Islet of Langerhans (tissue), 1 donor: ENCODE measurements around the gene RASSF4.

Experiments used
- FAIRE-seq: peaks from one replicate; lab custom pipeline; 2011; peaks lifted over from hg19 to GRCh38; lab: Jason Lieb, UNC

Gene RASSF4

GRCh38 chr10:44976352-44977198 lies 17.0 kb downstream of the RASSF4 start:
- FAIRE-seq: no peak

- no peak for FAIRE-seq
These were observed 17.9 kb downstream of the RASSF4 start for GRCh38 chr10:44977287-44978212.

- FAIRE-seq: no peak
These were observed 18.6 kb downstream of the RASSF4 start for GRCh38 chr10:44978213-44978569.

- FAIRE-seq: peak; percentile 93
These were observed 19.1 kb downstream of the RASSF4 start, which contains the start of gene DEPP1 for GRCh38 chr10:44978570-44979280. DEPP1 (minus strand) TSS chr10:44978809; CDS start chr10:44978030, 779 bp downstream.

- no peak for FAIRE-seq
These were observed 19.9 kb downstream of the RASSF4 start for GRCh38 chr10:44979281-44980191.

- FAIRE-seq: no peak
These were observed 20.9 kb downstream of the RASSF4 start for GRCh38 chr10:44980309-44981171.

GRCh38 chr10:44981172-44982113 lies 21.8 kb downstream of the RASSF4 start:
- peak; percentile 86 for FAIRE-seq

GRCh38 chr10:44982114-44982460 lies 22.5 kb downstream of the RASSF4 start:
- FAIRE-seq: no peak

GRCh38 chr10:44982496-44982895 lies 22.9 kb downstream of the RASSF4 start:
- FAIRE-seq: no peak

- FAIRE-seq: no peak
These were observed 23.7 kb downstream of the RASSF4 start for GRCh38 chr10:44983066-44983894.

GRCh38 chr10:44983895-44984278 lies 24.3 kb downstream of the RASSF4 start:
- no peak for FAIRE-seq

GRCh38 chr10:44984671-44985101 lies 25.1 kb downstream of the RASSF4 start:
- FAIRE-seq: no peak

GRCh38 chr10:44985175-44985681 lies 25.6 kb downstream of the RASSF4 start:
- FAIRE-seq: no peak

GRCh38 chr10:44986179-44986578 lies 26.6 kb downstream of the RASSF4 start:
- FAIRE-seq: no peak

- no peak for FAIRE-seq
These were observed 27.1 kb downstream of the RASSF4 start for GRCh38 chr10:44986670-44987069.

GRCh38 chr10:44988957-44989585 lies 29.5 kb downstream of the RASSF4 start:
- no peak for FAIRE-seq

- FAIRE-seq: no peak
These were observed 30.1 kb downstream of the RASSF4 start for GRCh38 chr10:44989597-44990301.
